HG02852 (cell line): ENCODE measurements around the gene COL4A1.
A peak's percentile ranks its signal among the peaks of the same experiment; 100 is the strongest.

ENCODE experiments used
- ATAC-seq: cut with Tn5 transposase; IDR thresholded peaks from one replicate; pipeline ENCODE4 v1.9.1; 2021; ENCODE audit warnings: mild to moderate bottlenecking, moderate library complexity; ENCODE audit not compliant: unreplicated experiment

COL4A1 gene

GRCh38 chr13:110149036-110149435 lies 157.9 kb downstream of the COL4A1 start:
- no peak for ATAC-seq

- no peak for ATAC-seq
Observed at GRCh38 chr13:110140099-110140498, 166.9 kb downstream of the COL4A1 start.

- ATAC-seq = no peak
Observed at GRCh38 chr13:110138700-110139036, 168.3 kb downstream of the COL4A1 start.

GRCh38 chr13:110138010-110138699 lies 168.8 kb downstream of the COL4A1 start:
- ATAC-seq = peak; percentile 59

- ATAC-seq = peak; percentile 75
Observed at GRCh38 chr13:110137680-110138009, 169.3 kb downstream of the COL4A1 start.

- ATAC-seq = no peak
Observed at GRCh38 chr13:110136660-110137585, 170.0 kb downstream of the COL4A1 start.

GRCh38 chr13:110135977-110136597 lies 170.9 kb downstream of the COL4A1 start:
- no peak for ATAC-seq

- no peak for ATAC-seq
Observed at GRCh38 chr13:110134801-110135200, 172.2 kb downstream of the COL4A1 start.

GRCh38 chr13:110133425-110134235 lies 173.3 kb downstream of the COL4A1 start:
- no peak for ATAC-seq

- ATAC-seq = no peak
Observed at GRCh38 chr13:110132225-110132982, 174.6 kb downstream of the COL4A1 start.

GRCh38 chr13:110131424-110131823 lies 175.5 kb downstream of the COL4A1 start:
- no peak for ATAC-seq

- ATAC-seq = no peak
Observed at GRCh38 chr13:110130431-110130830, 176.5 kb downstream of the COL4A1 start.

- no peak for ATAC-seq
Observed at GRCh38 chr13:110129539-110130186, 177.3 kb downstream of the COL4A1 start.

GRCh38 chr13:110129076-110129475 lies 177.9 kb downstream of the COL4A1 start:
- ATAC-seq = no peak

GRCh38 chr13:110128546-110128945 lies 178.4 kb downstream of the COL4A1 start:
- no peak for ATAC-seq

GRCh38 chr13:110127986-110128511 lies 178.9 kb downstream of the COL4A1 start:
- no peak for ATAC-seq

- no peak for ATAC-seq
Observed at GRCh38 chr13:110126391-110126961, 180.5 kb downstream of the COL4A1 start.

GRCh38 chr13:110125613-110126272 lies 181.2 kb downstream of the COL4A1 start:
- no peak for ATAC-seq

- no peak for ATAC-seq
Observed at GRCh38 chr13:110125157-110125556, 181.8 kb downstream of the COL4A1 start.
